Measurements from ENCODE around the gene FREM3.

DNA sequence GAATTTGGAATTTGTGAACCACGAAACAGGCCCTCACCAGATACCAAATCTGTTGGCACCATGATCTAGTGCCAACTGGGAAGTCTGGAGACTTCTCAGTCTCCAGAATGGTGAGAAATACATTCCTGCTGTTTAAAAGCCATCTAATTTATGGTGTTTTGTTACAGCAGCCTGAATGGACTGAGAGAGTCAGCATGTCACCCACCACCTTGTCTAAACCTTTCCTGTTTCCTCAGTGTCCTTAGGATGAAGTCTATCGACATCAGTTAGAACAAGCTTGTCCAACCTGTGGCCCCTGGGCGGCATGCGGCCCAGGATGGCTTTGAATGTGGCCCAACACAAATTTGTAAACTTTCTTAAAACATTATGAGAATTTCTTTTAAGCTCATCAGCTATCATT is 42.1 kb downstream of the FREM3 start:
- TF ChIP-seq, protein P1, sequence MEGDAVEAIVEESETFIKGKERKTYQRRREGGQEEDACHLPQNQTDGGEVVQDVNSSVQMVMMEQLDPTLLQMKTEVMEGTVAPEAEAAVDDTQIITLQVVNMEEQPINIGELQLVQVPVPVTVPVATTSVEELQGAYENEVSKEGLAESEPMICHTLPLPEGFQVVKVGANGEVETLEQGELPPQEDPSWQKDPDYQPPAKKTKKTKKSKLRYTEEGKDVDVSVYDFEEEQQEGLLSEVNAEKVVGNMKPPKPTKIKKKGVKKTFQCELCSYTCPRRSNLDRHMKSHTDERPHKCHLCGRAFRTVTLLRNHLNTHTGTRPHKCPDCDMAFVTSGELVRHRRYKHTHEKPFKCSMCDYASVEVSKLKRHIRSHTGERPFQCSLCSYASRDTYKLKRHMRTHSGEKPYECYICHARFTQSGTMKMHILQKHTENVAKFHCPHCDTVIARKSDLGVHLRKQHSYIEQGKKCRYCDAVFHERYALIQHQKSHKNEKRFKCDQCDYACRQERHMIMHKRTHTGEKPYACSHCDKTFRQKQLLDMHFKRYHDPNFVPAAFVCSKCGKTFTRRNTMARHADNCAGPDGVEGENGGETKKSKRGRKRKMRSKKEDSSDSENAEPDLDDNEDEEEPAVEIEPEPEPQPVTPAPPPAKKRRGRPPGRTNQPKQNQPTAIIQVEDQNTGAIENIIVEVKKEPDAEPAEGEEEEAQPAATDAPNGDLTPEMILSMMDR (conservative IDR thresholded peaks at IDR 0.05 in 1 of 2, IDR thresholded peaks at IDR 0.05 in 1 of 2; ENCODE audit: low read depth in 1 of 2, low read length in 2 of 2): no peak
- no peak for TF ChIP-seq EZH2 (IDR thresholded peaks at IDR 0.05; ENCODE audit: low read length, missing control alignments)
